Lower lobe of right lung (tissue), 2 donors: ENCODE data around the gene ANKDD1B. TPM values are rescaled to one million over a fixed set of nuclear protein-coding genes. Genes with fewer than 3 reads are reported as not detected.
"Not testable (repeated sequence)": the region's sequence is repeated elsewhere in the genome, so short reads cannot be mapped to it uniquely, and the experiment has no call there.

Experiments used
- ATAC-seq, 2 donors: fragments of 200-7000 bp; cut with Tn5 transposase; one replicate each; pipeline ENCODE4 v1.9.1; 2020 to 2022; ENCODE audit warnings: mild to moderate bottlenecking in 2 of 2, moderate library complexity in 2 of 2
- DNase-seq: peaks from one replicate; pipeline ENCODE4 v3.0.0-alpha.2; 2020
- H3K27ac ChIP-seq: fragments of 200-600 bp; one replicate; pipeline ENCODE4 v1.8.0; 2022
- H3K27me3 ChIP-seq: fragments of 200-600 bp; one replicate; pipeline ENCODE4 v1.8.0; 2022; ENCODE audit warnings: low read depth
- H3K36me3 ChIP-seq: fragments of 200-600 bp; one replicate; pipeline ENCODE4 v1.8.0; 2022; ENCODE audit warnings: mild to moderate bottlenecking
- H3K4me1 ChIP-seq: fragments of 200-600 bp; one replicate; pipeline ENCODE4 v1.8.0; 2022
- H3K4me3 ChIP-seq: fragments of 200-600 bp; one replicate; pipeline ENCODE4 v1.8.0; 2022; ENCODE audit warnings: mild to moderate bottlenecking
- H3K9me3 ChIP-seq: fragments of 200-600 bp; one replicate; pipeline ENCODE4 v1.8.0; 2022
- CTCF ChIP-seq: fragments of 200-600 bp; IDR thresholded peaks from one replicate; pipeline ENCODE4 v1.8.0; 2022; ENCODE audit warnings: antibody characterized with exemption, mild to moderate bottlenecking
- intact Hi-C: fragments of 100-400 bp; cut with DNase I; formaldehyde crosslinking; loops from one replicate; pipeline ENCODE4 v1.11.0; 2022
- total RNA-seq: library from RNA; stranded (reverse); fragmentation: NEBNext Ultra II Directional; extraction: Animal tissue kit (Norgen Biotek cat#: 25700); gene quantifications from one replicate; pipeline ENCODE4 v1.2.1, GENCODE V29; 2021
- donor health status: DM: no; HTN: yes; CAD: no; lungs with severe emphysema.

ANKDD1B gene
- total RNA-seq, 1 donor from 2014 or later, result 4.3 TPM

GRCh38 chr5:75571547-75571946 lies 39.7 kb upstream of the ANKDD1B start:
- Histone ChIP-seq H3K27ac (no peak overlapping the region), H3K27me3 (no peaks in the 10 kb centered on the region), H3K36me3 (peaks cover 9% of the 10 kb centered on the region), H3K4me3 (no peak overlapping the region), H3K9me3 (no peaks in the 10 kb centered on the region), H3K4me1 (peaks cover 31% of the 10 kb centered on the region)
- DNase-seq (no peak), ATAC-seq (no peak)
- intact Hi-C loops, result no loop called here
- TF ChIP-seq CTCF, result no peak

- Histone ChIP-seq H3K27me3 (no peaks in the 10 kb centered on the region), H3K9me3 (no peaks in the 10 kb centered on the region), H3K4me1 (peaks cover 12% of the 10 kb centered on the region), H3K27ac (no peak overlapping the region), H3K4me3 (no peak overlapping the region), H3K36me3 (peaks cover 17% of the 10 kb centered on the region)
- intact Hi-C loops, result no loop called here
- TF ChIP-seq CTCF, result no peak
- no peak for ATAC-seq
- no peak for DNase-seq
These were observed 36.5 kb upstream of the ANKDD1B start for GRCh38 chr5:75574791-75575190.

GRCh38 chr5:75578280-75578679 lies 33.0 kb upstream of the ANKDD1B start:
- not testable (repeated sequence) for H3K27me3 ChIP-seq, H3K4me3 ChIP-seq

GRCh38 chr5:75584641-75585040 lies 26.6 kb upstream of the ANKDD1B start:
- ATAC-seq (no peak), DNase-seq (no peak)
- no peak for TF ChIP-seq CTCF
- Histone ChIP-seq H3K4me3 (no peak overlapping the region), H3K27ac (no peak overlapping the region), H3K4me1 (no peaks in the 10 kb centered on the region), H3K27me3 (no peaks in the 10 kb centered on the region), H3K9me3 (no peaks in the 10 kb centered on the region), H3K36me3 (peaks cover 66% of the 10 kb centered on the region)
- intact Hi-C loops, result no loop called here

More at GRCh38 chr5:75578280-75578679, 33.0 kb upstream of the ANKDD1B start:
- H3K4me1 ChIP-seq, result peaks cover 12% of the 10 kb centered on the region
- H3K27ac ChIP-seq, intact Hi-C loops, DNase-seq, H3K9me3 ChIP-seq, ATAC-seq: not testable (repeated sequence)
- H3K36me3 ChIP-seq, result peaks cover 40% of the 10 kb centered on the region

GRCh38 chr5:75588666-75589065 lies 22.6 kb upstream of the ANKDD1B start:
- DNase-seq, result no peak
- intact Hi-C loops, result no loop called here
- peaks cover 63% of the 10 kb centered on the region for H3K36me3 ChIP-seq

GRCh38 chr5:75600535-75600934 lies 10.7 kb upstream of the ANKDD1B start:
- Histone ChIP-seq H3K9me3 (no peaks in the 10 kb centered on the region), H3K27me3 (no peaks in the 10 kb centered on the region), H3K4me1 (no peaks in the 10 kb centered on the region), H3K36me3 (peaks cover 35% of the 10 kb centered on the region), H3K27ac (no peak overlapping the region), H3K4me3 (no peak overlapping the region)
- TF ChIP-seq CTCF, result no peak
- ATAC-seq, result no peak
- DNase-seq, result no peak
- intact Hi-C loops, result no loop called here

More at GRCh38 chr5:75588666-75589065, 22.6 kb upstream of the ANKDD1B start:
- H3K4me1 ChIP-seq, result no peaks in the 10 kb centered on the region
- H3K27me3 ChIP-seq, result no peaks in the 10 kb centered on the region
- no peak overlapping the region for H3K4me3 ChIP-seq
- TF ChIP-seq CTCF, result no peak
- no peak for ATAC-seq
- no peaks in the 10 kb centered on the region for H3K9me3 ChIP-seq
- no peak overlapping the region for H3K27ac ChIP-seq
